Measurements from ENCODE around the gene TPSG1. TPM values are rescaled to one million over a fixed set of nuclear protein-coding genes. Genes with fewer than 3 reads are reported as not detected.

Gene TPSG1
- total and polyA plus RNA-seq, 10 of the 15 experiments (the other 5 are each of a cell fraction or from before 2014, with no cell fraction given), result not detected

- no peak for TF ChIP-seq ZNF384 (IDR thresholded peaks at IDR 0.05; ENCODE audit: borderline replicate concordance, low read depth, low read length)
- no peak for TF ChIP-seq CHD4 (IDR thresholded peaks at IDR 0.05)
- TF ChIP-seq RAD21 (IDR thresholded peaks at IDR 0.05; ENCODE audit: insufficient read depth, low read depth, low read length), result no peak
Measured at GRCh38 chr16:1265826-1266225, 40.8 kb upstream of the TPSG1 start (continued).

- H3K4me3 ChIP-seq, result no peak overlapping the region
- FAIRE-seq (no peak), DNase-seq (ENCODE audit: low read depth, low spot score) (no peak), ATAC-seq (no peak)
- H2AFZ ChIP-seq (ENCODE audit: control insufficient read depth, low read depth, low read length), result no peak overlapping the region
- ChIA-PET RAD21 (ENCODE audit: unreplicated experiment) (no interaction called here), CTCF (no interaction called here), SMC1A (ENCODE audit: uncharacterized antibody, unreplicated experiment) (no interaction called here), POLR2A (no interaction called here)
- H3K36me3 ChIP-seq (ENCODE audit: control insufficient read depth in 2 of 2, insufficient read depth in 2 of 2, low read length in 1 of 2), result no peaks in the 10 kb centered on the region
- BruUV-seq (replicated peaks), result no TSS peak
- no peak overlapping the region for H3K4me2 ChIP-seq (ENCODE audit: control insufficient read depth, insufficient read depth)
- in situ Hi-C loops (cut with MboI) (no loop called here), intact Hi-C loops (cut with micrococcal nuclease; ENCODE audit: unreplicated experiment) (no loop called here)
- no peaks in the 10 kb centered on the region for H3K4me1 ChIP-seq (ENCODE audit: control insufficient read depth, insufficient read depth, low read length)
- no peaks in the 10 kb centered on the region; a peak in 1 of 4 replicates for H3K27me3 ChIP-seq (replicated peaks in 1 of 2; ENCODE audit: control insufficient read depth in 2 of 2, insufficient read depth in 2 of 2, low read length in 1 of 2)
- no peaks in the 10 kb centered on the region for H4K20me1 ChIP-seq (ENCODE audit: control insufficient read depth, insufficient read depth)
- no peak overlapping the region for H3K27ac ChIP-seq (ENCODE audit: control insufficient read depth, insufficient read depth)
- 50% methylated on average over 13 of the region's 13 CpGs for WGBS (ENCODE audit: insufficient coverage, insufficient replicate concordance, low lambda C conversion rate, missing lambda C conversion rate)
- no peaks in the 10 kb centered on the region for H3K9me3 ChIP-seq (replicated peaks; ENCODE audit: control insufficient read depth, insufficient read depth, low read length)
- no peaks in the 10 kb centered on the region for H3K79me2 ChIP-seq (ENCODE audit: control insufficient read depth, insufficient read depth, low read length)
- H3K9ac ChIP-seq (ENCODE audit: control insufficient read depth, insufficient read depth, low read length), result no peak overlapping the region
- TF ChIP-seq BCL3 (IDR thresholded peaks at IDR 0.05; ENCODE audit: borderline replicate concordance, insufficient read depth, low read depth, low read length, poor library complexity, severe bottlenecking) (peak; percentile 0), NFXL1 (IDR thresholded peaks at IDR 0.05; ENCODE audit: borderline replicate concordance) (no peak), SP1 (IDR thresholded peaks at IDR 0.05; ENCODE audit: low read depth, low read length) (no peak), CREM (IDR thresholded peaks at IDR 0.05; ENCODE audit: low read depth) (no peak), ZSCAN29 (IDR thresholded peaks at IDR 0.05) (no peak), RUNX3 (IDR thresholded peaks at IDR 0.05; ENCODE audit: low read length) (no peak), SUPT20H (IDR thresholded peaks at IDR 0.05; ENCODE audit: borderline replicate concordance, control insufficient read depth, low read depth, low read length) (no peak)
Measured at GRCh38 chr16:1265090-1265630, 40.1 kb upstream of the TPSG1 start.

Data from GM12878 (cell line).